Measurements from ENCODE around the gene ME2.
"Not testable (repeated sequence)": the region's sequence is repeated elsewhere in the genome, so short reads cannot be mapped to it uniquely, and the experiment has no call there.

ME2 gene

GRCh38 chr18:50878345-50879301 is at the start of gene ME2:
Gene ME2 (plus strand): TSS chr18:50879118. CDS start chr18:50895821, 16,703 bp downstream.
- peak; percentile 65 to 87 (median 86) for DNase-seq (ENCODE audit: low read depth in 4 of 4, low spot score in 1 of 4)

GRCh38 chr18:50829644-50830043 is 49.3 kb upstream of the ME2 start:
- DNase-seq (ENCODE audit: low read depth in 4 of 4, low spot score in 1 of 4): no peak

- DNase-seq (ENCODE audit: low read depth in 4 of 4, low spot score in 1 of 4): no peak
Observed at GRCh38 chr18:50830544-50830943, 48.4 kb upstream of the ME2 start.

GRCh38 chr18:50832754-50833153 is 46.2 kb upstream of the ME2 start:
- no peak for DNase-seq (ENCODE audit: low read depth in 4 of 4, low spot score in 1 of 4)

GRCh38 chr18:50833496-50833895 is 45.4 kb upstream of the ME2 start:
- not testable (repeated sequence) for DNase-seq (ENCODE audit: low read depth in 4 of 4, low spot score in 1 of 4)

GRCh38 chr18:50836521-50836957 is 42.4 kb upstream of the ME2 start:
- no peak for DNase-seq (ENCODE audit: low read depth in 4 of 4, low spot score in 1 of 4)

- DNase-seq (ENCODE audit: low read depth in 4 of 4, low spot score in 1 of 4): no peak
Observed at GRCh38 chr18:50839341-50839740, 39.6 kb upstream of the ME2 start.

- DNase-seq (ENCODE audit: low read depth in 4 of 4, low spot score in 1 of 4): no peak
Observed at GRCh38 chr18:50839996-50840395, 38.9 kb upstream of the ME2 start.

- no peak for DNase-seq (ENCODE audit: low read depth in 4 of 4, low spot score in 1 of 4)
Observed at GRCh38 chr18:50842846-50843245, 36.1 kb upstream of the ME2 start.

- no peak for DNase-seq (ENCODE audit: low read depth in 4 of 4, low spot score in 1 of 4)
Observed at GRCh38 chr18:50844554-50844953, 34.4 kb upstream of the ME2 start.

GRCh38 chr18:50844960-50845359 is 34.0 kb upstream of the ME2 start:
- no peak for DNase-seq (ENCODE audit: low read depth in 4 of 4, low spot score in 1 of 4)

- no peak for DNase-seq (ENCODE audit: low read depth in 4 of 4, low spot score in 1 of 4)
Observed at GRCh38 chr18:50847192-50847591, 31.7 kb upstream of the ME2 start.

- DNase-seq (ENCODE audit: low read depth in 4 of 4, low spot score in 1 of 4): no peak
Observed at GRCh38 chr18:50848061-50848551, 30.8 kb upstream of the ME2 start.

- no peak for DNase-seq (ENCODE audit: low read depth in 4 of 4, low spot score in 1 of 4)
Observed at GRCh38 chr18:50848991-50849390, 29.9 kb upstream of the ME2 start.

- DNase-seq (ENCODE audit: low read depth in 4 of 4, low spot score in 1 of 4): no peak
Observed at GRCh38 chr18:50849419-50849821, 29.5 kb upstream of the ME2 start.

- no peak for DNase-seq (ENCODE audit: low read depth in 4 of 4, low spot score in 1 of 4)
Observed at GRCh38 chr18:50850307-50851065, 28.4 kb upstream of the ME2 start.

- DNase-seq (ENCODE audit: low read depth in 4 of 4, low spot score in 1 of 4): no peak
Observed at GRCh38 chr18:50853863-50854271, 25.1 kb upstream of the ME2 start.

- DNase-seq (ENCODE audit: low read depth in 4 of 4, low spot score in 1 of 4): no peak
Observed at GRCh38 chr18:50855976-50856757, 22.8 kb upstream of the ME2 start.

- DNase-seq (ENCODE audit: low read depth in 4 of 4, low spot score in 1 of 4): not testable (repeated sequence)
Observed at GRCh38 chr18:50857166-50857565, 21.8 kb upstream of the ME2 start.

- no peak for DNase-seq (ENCODE audit: low read depth in 4 of 4, low spot score in 1 of 4)
Observed at GRCh38 chr18:50857694-50858093, 21.2 kb upstream of the ME2 start.

All from stimulated activated CD4-positive, alpha-beta T cell treated with anti-CD3 and anti-CD28 coated beads, Interleukin-1b, Interleukin-23, amount 100 ng/mL, for 24 hours (primary cell).